Liver (tissue), 9 donors: ENCODE results near the gene ARID5B. TPM values are rescaled to one million over a fixed set of nuclear protein-coding genes. Genes with fewer than 3 reads are reported as not detected.

Source experiments
- DNase-seq: peaks from one replicate; pipeline ENCODE4 v3.0.0-alpha.2; 2017; ENCODE audit warnings: low spot score
- H3K27ac ChIP-seq, 2 donors: one replicate each; pipeline ENCODE4 v1.7.0; 2013; ENCODE audit warnings: inconsistent platforms in 2 of 2, low read length in 2 of 2, control low read depth in 1 of 2, low read depth in 1 of 2, mild to moderate bottlenecking in 1 of 2
- H3K27me3 ChIP-seq, 4 donors: one replicate each; pipeline versions ENCODE4 v1.6.1 to v1.7.0; 2013; ENCODE audit warnings: low read length in 3 of 4, inconsistent platforms in 1 of 4, mild to moderate bottlenecking in 1 of 4, moderate library complexity in 1 of 4; ENCODE audit not compliant: control insufficient read depth in 4 of 4, insufficient read depth in 4 of 4
- H3K36me3 ChIP-seq, 4 donors: one replicate each; pipeline versions ENCODE4 v1.6.1 to v1.7.0; 2013; ENCODE audit warnings: low read length in 3 of 4, mild to moderate bottlenecking in 3 of 4, low read depth in 1 of 4, moderate library complexity in 1 of 4; ENCODE audit not compliant: control insufficient read depth in 4 of 4, insufficient read depth in 3 of 4
- H3K4me1 ChIP-seq, 4 donors: one replicate each; pipeline versions ENCODE4 v1.6.1 to v1.7.0; 2013; ENCODE audit warnings: low read length in 3 of 4, mild to moderate bottlenecking in 3 of 4, moderate library complexity in 1 of 4; ENCODE audit not compliant: control insufficient read depth in 4 of 4, insufficient read depth in 4 of 4
- H3K4me3 ChIP-seq, 3 donors: one replicate each; pipeline versions ENCODE4 v1.6.1 to v1.7.0; 2013; ENCODE audit warnings: low read length in 3 of 3, control low read depth in 1 of 3, low read depth in 1 of 3, mild to moderate bottlenecking in 1 of 3
- H3K9ac ChIP-seq, 2 donors: one replicate each; pipeline ENCODE4 v1.7.0; 2013; ENCODE audit warnings: low read length in 2 of 2, mild to moderate bottlenecking in 2 of 2, moderate library complexity in 2 of 2, control low read depth in 1 of 2, low read depth in 1 of 2
- H3K9me3 ChIP-seq, 4 donors: one replicate each; pipeline versions ENCODE4 v1.6.1 to v1.7.0; 2013; ENCODE audit warnings: low read length in 3 of 4; ENCODE audit not compliant: control insufficient read depth in 4 of 4
- CTCF ChIP-seq: fragments of 150-350 bp; IDR thresholded peaks from 2 replicates; pipeline ENCODE4 v1.5.1; 2017; ENCODE audit warnings: improper control_type of control experiment, low read depth, low read length; ENCODE audit not compliant: missing input control
- EGR1 ChIP-seq, 2 donors: IDR thresholded peaks; 2 replicates each; pipeline ENCODE4 v1.6.1; 2016 to 2018; ENCODE audit warnings: antibody characterized with exemption in 2 of 2, low read depth in 2 of 2
- FOXA1 ChIP-seq: IDR thresholded peaks from 2 replicates; pipeline ENCODE4 v1.6.1; 2016; ENCODE audit warnings: antibody characterized with exemption
- FOXA2 ChIP-seq: IDR thresholded peaks from 2 replicates; pipeline ENCODE4 v1.6.1; 2016; ENCODE audit warnings: antibody characterized with exemption
- GABPA ChIP-seq, 2 donors: IDR thresholded peaks in 1 of 2; conservative IDR thresholded peaks in 1 of 2; 2 replicates each; pipeline ENCODE4 v1.6.1; 2016; ENCODE audit warnings: antibody characterized with exemption in 2 of 2, mild to moderate bottlenecking in 1 of 2, moderate library complexity in 1 of 2
- HNF4A ChIP-seq, 2 donors: conservative IDR thresholded peaks; 2 replicates each; pipeline ENCODE4 v1.6.1; 2016; ENCODE audit warnings: antibody characterized with exemption in 2 of 2, mild to moderate bottlenecking in 2 of 2
- HNF4G ChIP-seq: IDR thresholded peaks from 2 replicates; pipeline ENCODE4 v1.6.1; 2016; ENCODE audit warnings: antibody characterized with exemption
- JUND ChIP-seq, 2 donors: IDR thresholded peaks; 2 replicates each; pipeline ENCODE4 v1.6.1; 2016; ENCODE audit warnings: antibody characterized with exemption in 2 of 2
- RAD21 ChIP-seq, 2 donors: IDR thresholded peaks; 2 replicates each; pipeline ENCODE4 v1.6.1; 2016; ENCODE audit warnings: antibody characterized with exemption in 2 of 2, mild to moderate bottlenecking in 2 of 2
- REST ChIP-seq: IDR thresholded peaks from 2 replicates; pipeline ENCODE4 v1.6.1; 2016; ENCODE audit warnings: antibody characterized with exemption, mild to moderate bottlenecking
- SP1 ChIP-seq: IDR thresholded peaks from 2 replicates; pipeline ENCODE4 v1.6.1; 2018; ENCODE audit warnings: antibody characterized with exemption, mild to moderate bottlenecking
- TAF1 ChIP-seq: conservative IDR thresholded peaks from 2 replicates; pipeline ENCODE4 v1.6.1; 2016; ENCODE audit warnings: antibody characterized with exemption, mild to moderate bottlenecking
- YY1 ChIP-seq: IDR thresholded peaks from 2 replicates; pipeline ENCODE4 v1.6.1; 2016; ENCODE audit warnings: antibody characterized with exemption, mild to moderate bottlenecking
- ZBTB33 ChIP-seq: IDR thresholded peaks from 2 replicates; pipeline ENCODE4 v1.6.1; 2016; ENCODE audit warnings: antibody characterized with exemption
- WGBS: extraction: QIAGEN DNeasy Blood & Tissue Kit; methylation state at CpG from one replicate; pipeline ENCODE4 v1.1.7; 2013; 5-methylcytosine and 5-hydroxymethylcytosine counted together
- polyA plus RNA-seq, 2 donors: library from polyadenylated mRNA; stranded (reverse) in 1 of 2; unstranded in 1 of 2; fragments of 200-250 nt in 1 of 2; fragments of >200 nt in 1 of 2; fragmentation: Nextera tagmentation in 1 of 2; extraction: Ambion mirVana in 1 of 2; gene quantifications; one replicate each; pipeline versions ENCODE4 v1.2.1 to v1.2.3, GENCODE V29; 2013 to 2015
- total RNA-seq, 2 donors: library from RNA; depleted of rRNA; stranded (reverse); fragments of >200 nt; gene quantifications; one replicate each; pipeline ENCODE4 v1.2.3, GENCODE V29; 2014
- TF ChIP-seq, protein P1 (sequence below): IDR thresholded peaks from 2 replicates; pipeline ENCODE4 v1.6.1; 2016; ENCODE audit warnings: antibody characterized with exemption
- TF ChIP-seq, protein P2 (sequence below): IDR thresholded peaks from 2 replicates; pipeline ENCODE4 v1.6.1; 2016; ENCODE audit warnings: antibody characterized with exemption
- donor health status: healthy.
- donor health status: healthy.
- donor health status: healthy.
- donor health status: healthy.
- donor health status: healthy.

The ARID5B gene
- total and polyA plus RNA-seq, 4 donors: 1.3 to 6.4 (median 5.2) TPM

DNA sequence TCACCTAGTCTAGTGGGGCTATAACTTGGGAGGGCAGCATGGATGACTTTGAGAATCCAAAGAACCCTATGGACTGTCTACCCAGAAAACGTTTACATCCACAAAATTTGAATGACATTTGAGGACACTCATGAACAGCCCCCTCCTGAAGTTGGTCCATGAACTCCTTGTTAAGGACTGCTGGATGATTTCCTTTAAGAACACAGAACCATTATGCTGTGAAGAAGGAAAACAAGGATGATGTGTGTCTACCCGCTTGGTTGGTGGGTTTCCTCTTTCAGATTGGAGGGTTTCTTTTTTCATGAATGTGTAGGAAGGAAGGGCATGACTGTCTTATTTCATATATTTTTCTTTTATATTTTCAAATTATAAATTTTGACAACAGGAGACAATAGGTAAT, 58.3 kb downstream of the ARID5B start:
- H3K36me3 ChIP-seq: no peaks in the 10 kb centered on the region
- TF ChIP-seq, protein P1, sequence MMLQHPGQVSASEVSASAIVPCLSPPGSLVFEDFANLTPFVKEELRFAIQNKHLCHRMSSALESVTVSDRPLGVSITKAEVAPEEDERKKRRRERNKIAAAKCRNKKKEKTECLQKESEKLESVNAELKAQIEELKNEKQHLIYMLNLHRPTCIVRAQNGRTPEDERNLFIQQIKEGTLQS: no peak
- TF ChIP-seq FOXA2: no peak
- no peak for TF ChIP-seq HNF4A (conservative IDR thresholded peaks at IDR 0.05)
- TF ChIP-seq TAF1: no peak
- TF ChIP-seq ZBTB33: no peak
- TF ChIP-seq SP1: no peak
- no peak for TF ChIP-seq EGR1 (IDR thresholded peaks at IDR 0.05; ENCODE audit: low read depth in 2 of 2)
- TF ChIP-seq JUND (IDR thresholded peaks at IDR 0.05): no peak
- TF ChIP-seq CTCF: no peak
- TF ChIP-seq RAD21 (IDR thresholded peaks at IDR 0.05): no peak
- no peak for TF ChIP-seq YY1
- TF ChIP-seq GABPA (IDR thresholded peaks at IDR 0.05 in 1 of 2, conservative IDR thresholded peaks at IDR 0.05 in 1 of 2): no peak
- TF ChIP-seq REST: no peak
- TF ChIP-seq, protein P2, sequence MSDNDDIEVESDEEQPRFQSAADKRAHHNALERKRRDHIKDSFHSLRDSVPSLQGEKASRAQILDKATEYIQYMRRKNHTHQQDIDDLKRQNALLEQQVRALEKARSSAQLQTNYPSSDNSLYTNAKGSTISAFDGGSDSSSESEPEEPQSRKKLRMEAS: no peak
- TF ChIP-seq FOXA1: no peak
- no peak for TF ChIP-seq HNF4G
- H3K4me1 ChIP-seq: peaks cover 3 to 21% (median 12%) of the 10 kb centered on the region in 4 donors
- DNase-seq: no peak
- H3K4me3 ChIP-seq: no peak overlapping the region
- no peaks in the 10 kb centered on the region for H3K9me3 ChIP-seq
- no peaks in the 10 kb centered on the region for H3K27me3 ChIP-seq
- no peak overlapping the region for H3K27ac ChIP-seq
- no peak overlapping the region for H3K9ac ChIP-seq
- 92% methylated on average over 2 of the region's 2 CpGs for WGBS
